Measurements from ENCODE around the gene MDK.

- TF ChIP-seq CTCF (IDR thresholded peaks at IDR 0.05; ENCODE audit: low read depth, low read length) (no peak), POLR2A (IDR thresholded peaks at IDR 0.05; ENCODE audit: extremely low read depth, insufficient read length) (no peak), MYC (IDR thresholded peaks at IDR 0.05; ENCODE audit: low read depth, low read length) (no peak)
Observed at GRCh38 chr11:46378811-46379481, 2.5 kb upstream of the MDK start.

Measured in NB4 (cell line).